Stimulated activated naive CD4-positive, alpha-beta T cell (primary cell): Measurements from ENCODE around the gene VEGFA.

Experiments used
- DNase-seq, 6 experiments: peaks; one replicate each; lab custom pipeline; 2025; lab: John Stamatoyannopoulos, UW

VEGFA gene

GRCh38 chr6:43769526-43770371 is at the start of gene VEGFA:
TSS of gene VEGFA (plus strand) at chr6:43770211.
- peak; percentile 74 to 95 (median 84) for DNase-seq

GRCh38 chr6:43720999-43721398 is 49.0 kb upstream of the VEGFA start:
- DNase-seq, result no peak

GRCh38 chr6:43722920-43723545 is 47.0 kb upstream of the VEGFA start:
- no peak for DNase-seq

- peak; percentile 30 to 66 (median 50) for DNase-seq
These were observed 46.2 kb upstream of the VEGFA start for GRCh38 chr6:43723737-43724295.

- no peak for DNase-seq
These were observed 45.7 kb upstream of the VEGFA start for GRCh38 chr6:43724354-43724753.

GRCh38 chr6:43724914-43725642 is 44.9 kb upstream of the VEGFA start:
- DNase-seq, result peak; percentile 11 to 80 (median 60)

GRCh38 chr6:43725643-43726580 is 44.1 kb upstream of the VEGFA start:
- DNase-seq, result no peak

- no peak for DNase-seq
These were observed 42.4 kb upstream of the VEGFA start for GRCh38 chr6:43727634-43728033.

GRCh38 chr6:43728586-43728985 is 41.4 kb upstream of the VEGFA start:
- DNase-seq, result no peak

GRCh38 chr6:43729537-43729936 is 40.5 kb upstream of the VEGFA start:
- no peak for DNase-seq

GRCh38 chr6:43730634-43731033 is 39.4 kb upstream of the VEGFA start:
- DNase-seq, result no peak

GRCh38 chr6:43733471-43734293 is 36.3 kb upstream of the VEGFA start:
- DNase-seq, result peak in 2 of 6 experiments; percentile 4 to 47

GRCh38 chr6:43734294-43734665 is 35.7 kb upstream of the VEGFA start:
- no peak for DNase-seq

GRCh38 chr6:43735642-43736199 is 34.3 kb upstream of the VEGFA start:
- DNase-seq, result no peak

GRCh38 chr6:43736211-43736786 is 33.7 kb upstream of the VEGFA start:
- no peak for DNase-seq

- DNase-seq, result no peak
These were observed 33.2 kb upstream of the VEGFA start for GRCh38 chr6:43736844-43737243.

GRCh38 chr6:43737272-43738081 is 32.5 kb upstream of the VEGFA start:
- DNase-seq, result no peak

- no peak for DNase-seq
These were observed 31.7 kb upstream of the VEGFA start for GRCh38 chr6:43738267-43738676.
